GM21576 (cell line): Measurements from ENCODE around the gene RPP25L.

Experiments
- ATAC-seq: cut with Tn5 transposase; IDR thresholded peaks from one replicate; pipeline ENCODE4 v1.9.1; 2021; ENCODE audit warnings: mild to moderate bottlenecking, moderate library complexity; ENCODE audit not compliant: unreplicated experiment

Gene RPP25L

GRCh38 chr9:34585946-34586669, 25.8 kb downstream of the RPP25L start:
- ATAC-seq: no peak

GRCh38 chr9:34584970-34585369, 26.9 kb downstream of the RPP25L start:
- no peak for ATAC-seq

GRCh38 chr9:34582787-34583186, 29.1 kb downstream of the RPP25L start:
- no peak for ATAC-seq

GRCh38 chr9:34581318-34581717, 30.6 kb downstream of the RPP25L start:
- ATAC-seq: no peak

- no peak for ATAC-seq
These were observed 31.5 kb downstream of the RPP25L start for GRCh38 chr9:34580358-34580757.

- ATAC-seq: no peak
These were observed 32.1 kb downstream of the RPP25L start for GRCh38 chr9:34579808-34580163.

- ATAC-seq: no peak
These were observed 32.6 kb downstream of the RPP25L start for GRCh38 chr9:34579104-34579807.

GRCh38 chr9:34578241-34579103, 33.4 kb downstream of the RPP25L start:
- ATAC-seq: no peak

GRCh38 chr9:34577400-34578240, 34.3 kb downstream of the RPP25L start:
- ATAC-seq: no peak

GRCh38 chr9:34576597-34577399, 35.1 kb downstream of the RPP25L start:
- ATAC-seq: no peak

- ATAC-seq: no peak
These were observed 35.9 kb downstream of the RPP25L start for GRCh38 chr9:34575862-34576596.

- no peak for ATAC-seq
These were observed 36.7 kb downstream of the RPP25L start for GRCh38 chr9:34575241-34575640.

GRCh38 chr9:34574571-34574970, 37.3 kb downstream of the RPP25L start:
- no peak for ATAC-seq

- ATAC-seq: no peak
These were observed 38.1 kb downstream of the RPP25L start for GRCh38 chr9:34573599-34574325.

- no peak for ATAC-seq
These were observed 39.3 kb downstream of the RPP25L start for GRCh38 chr9:34572628-34573027.

- no peak for ATAC-seq
These were observed 39.8 kb downstream of the RPP25L start for GRCh38 chr9:34572092-34572491.

GRCh38 chr9:34571481-34571810, 40.5 kb downstream of the RPP25L start:
- no peak for ATAC-seq

GRCh38 chr9:34570809-34571480, 41.0 kb downstream of the RPP25L start:
- ATAC-seq: no peak
